Skeletal muscle tissue (tissue), 4 donors: ENCODE results near the gene EDEM3. TPM values are rescaled to one million over a fixed set of nuclear protein-coding genes. Genes with fewer than 3 reads are reported as not detected.
"Not testable (repeated sequence)": the region's sequence is repeated elsewhere in the genome, so short reads cannot be mapped to it uniquely, and the experiment has no call there.

Source experiments
- H3K27ac ChIP-seq: one replicate; pipeline ENCODE4 v1.7.0; 2013; ENCODE audit warnings: mild to moderate bottlenecking, low read depth, low read length, inconsistent platforms
- H3K27me3 ChIP-seq, 3 donors: one replicate each; pipeline ENCODE4 v1.7.0; 2013; ENCODE audit warnings: low read length in 3 of 3; ENCODE audit not compliant: control insufficient read depth in 3 of 3, insufficient read depth in 3 of 3
- H3K36me3 ChIP-seq, 3 donors: one replicate each; pipeline ENCODE4 v1.7.0; 2013; ENCODE audit warnings: low read length in 3 of 3; ENCODE audit not compliant: control insufficient read depth in 3 of 3, insufficient read depth in 3 of 3
- H3K4me1 ChIP-seq, 3 donors: one replicate each; pipeline ENCODE4 v1.7.0; 2013; ENCODE audit warnings: low read length in 3 of 3, mild to moderate bottlenecking in 3 of 3; ENCODE audit not compliant: control insufficient read depth in 3 of 3, insufficient read depth in 3 of 3
- H3K4me3 ChIP-seq, 3 donors: one replicate each; pipeline ENCODE4 v1.7.0; 2013; ENCODE audit warnings: low read length in 3 of 3
- H3K9ac ChIP-seq, 3 donors: one replicate each; pipeline ENCODE4 v1.7.0; 2013; ENCODE audit warnings: low read length in 3 of 3, mild to moderate bottlenecking in 3 of 3, moderate library complexity in 2 of 3, low read depth in 1 of 3
- H3K9me3 ChIP-seq, 3 donors: one replicate each; pipeline ENCODE4 v1.7.0; 2013; ENCODE audit warnings: low read length in 3 of 3; ENCODE audit not compliant: control insufficient read depth in 3 of 3
- total RNA-seq: library from RNA; depleted of rRNA; stranded (reverse); fragments of >200 nt; gene quantifications from one replicate; pipeline ENCODE4 v1.2.3, GENCODE V29; 2014
- donor health status: Osteomylitis.

The EDEM3 gene
- total RNA-seq, 1 donor from 2014 or later, result 28.2 TPM

- H3K9me3 ChIP-seq, result no peaks in the 10 kb centered on the region
- no peak overlapping the region for H3K9ac ChIP-seq
- H3K4me3 ChIP-seq, result no peak overlapping the region
- H3K4me1 ChIP-seq, result peaks cover 10 to 15% (median 13%) of the 10 kb centered on the region in 3 donors
- no peak overlapping the region for H3K27ac ChIP-seq
- H3K36me3 ChIP-seq, result peaks cover 0 to 3% (median 0%) of the 10 kb centered on the region in 3 donors
- H3K27me3 ChIP-seq, result no peaks in the 10 kb centered on the region
These were observed 36.2 kb upstream of the EDEM3 start for GRCh38 chr1:184790642-184791549.

GRCh38 chr1:184789884-184790283 lies 35.2 kb upstream of the EDEM3 start:
- Histone ChIP-seq H3K27ac (no peak overlapping the region), H3K36me3 (no peaks in the 10 kb centered on the region), H3K9me3 (no peaks in the 10 kb centered on the region), H3K9ac (no peak overlapping the region), H3K4me1 (peaks cover 10 to 15% (median 13%) of the 10 kb centered on the region in 3 donors), H3K4me3 (no peak overlapping the region), H3K27me3 (no peaks in the 10 kb centered on the region)

DNA sequence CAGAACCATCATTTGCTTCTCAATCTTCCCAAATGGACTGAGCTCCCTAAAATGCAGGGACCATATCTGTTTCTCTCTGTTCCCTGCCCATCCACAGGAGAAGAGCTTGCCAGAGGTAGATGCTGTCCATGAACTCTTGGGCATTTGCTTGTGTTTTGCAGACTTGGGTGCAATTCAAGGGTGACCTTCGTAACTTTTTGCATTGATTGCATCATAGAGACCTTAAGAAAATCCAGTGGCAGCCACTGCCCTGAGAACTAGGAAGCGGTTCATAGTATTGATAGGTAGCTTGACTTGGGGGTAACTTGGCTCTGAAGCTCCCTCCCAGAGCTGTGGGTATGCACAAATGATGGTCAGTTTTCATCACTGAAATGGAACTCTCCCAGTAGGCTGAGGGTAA lies 34.3 kb upstream of the EDEM3 start:
- no peak overlapping the region for H3K4me3 ChIP-seq
- H3K9me3 ChIP-seq, result no peaks in the 10 kb centered on the region

DNA sequence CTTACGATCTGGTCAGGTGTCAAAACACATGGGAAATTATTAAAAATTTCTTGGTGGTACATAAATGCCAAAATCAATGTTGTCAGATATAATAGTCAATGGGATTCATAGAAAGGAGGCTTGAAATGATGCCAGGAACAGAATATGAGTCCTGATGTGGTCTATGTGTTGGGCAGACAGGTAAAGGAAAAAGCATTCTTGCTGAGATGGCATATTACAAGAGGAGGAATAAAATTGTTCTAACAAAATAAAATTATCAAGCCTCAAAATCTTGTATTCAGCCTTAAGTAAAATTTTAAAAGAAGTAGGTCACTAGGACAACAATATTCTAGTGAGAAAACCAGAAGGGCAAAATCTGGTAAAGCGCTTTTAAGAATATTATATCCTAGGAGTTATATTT lies 30.9 kb upstream of the EDEM3 start:
- Histone ChIP-seq H3K4me1 (no peaks in the 10 kb centered on the region), H3K27me3 (no peaks in the 10 kb centered on the region), H3K9ac (no peak overlapping the region), H3K4me3 (no peak overlapping the region), H3K36me3 (no peaks in the 10 kb centered on the region), H3K9me3 (no peaks in the 10 kb centered on the region), H3K27ac (no peak overlapping the region)

More for the DNA sequence above, 34.3 kb upstream of the EDEM3 start:
- Histone ChIP-seq H3K27me3 (no peaks in the 10 kb centered on the region), H3K9ac (no peak overlapping the region), H3K4me1 (peaks cover 10 to 15% (median 13%) of the 10 kb centered on the region in 3 donors), H3K36me3 (no peaks in the 10 kb centered on the region), H3K27ac (no peak overlapping the region)

DNA sequence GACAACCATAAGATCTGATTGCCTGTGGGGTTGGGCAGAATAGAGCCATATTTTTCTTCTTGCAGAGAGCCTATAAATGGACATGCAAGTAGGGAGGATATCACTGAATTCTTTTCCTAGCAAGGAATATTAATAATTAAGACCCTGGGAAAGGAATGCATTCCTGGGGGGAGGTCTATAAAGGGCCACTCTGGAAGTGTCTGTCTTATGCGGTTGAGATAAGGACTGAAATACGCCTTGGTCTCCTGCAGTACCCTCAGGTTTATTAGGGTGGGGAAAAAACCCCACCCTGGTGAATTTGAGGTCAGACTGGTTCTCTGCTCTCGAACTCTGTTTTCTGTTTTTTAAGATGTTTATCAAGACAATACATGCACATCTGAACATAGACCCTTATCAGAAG lies 29.1 kb upstream of the EDEM3 start:
- not testable (repeated sequence) for H3K9me3 ChIP-seq, H3K9ac ChIP-seq, H3K36me3 ChIP-seq, H3K4me1 ChIP-seq, H3K27ac ChIP-seq, H3K4me3 ChIP-seq, H3K27me3 ChIP-seq

- Histone ChIP-seq H3K27ac (no peak overlapping the region), H3K4me3 (no peak overlapping the region), H3K9me3 (no peaks in the 10 kb centered on the region), H3K9ac (no peak overlapping the region), H3K4me1 (no peaks in the 10 kb centered on the region), H3K36me3 (no peaks in the 10 kb centered on the region), H3K27me3 (no peaks in the 10 kb centered on the region)
These were observed 27.3 kb upstream of the EDEM3 start for GRCh38 chr1:184781941-184782340.

DNA sequence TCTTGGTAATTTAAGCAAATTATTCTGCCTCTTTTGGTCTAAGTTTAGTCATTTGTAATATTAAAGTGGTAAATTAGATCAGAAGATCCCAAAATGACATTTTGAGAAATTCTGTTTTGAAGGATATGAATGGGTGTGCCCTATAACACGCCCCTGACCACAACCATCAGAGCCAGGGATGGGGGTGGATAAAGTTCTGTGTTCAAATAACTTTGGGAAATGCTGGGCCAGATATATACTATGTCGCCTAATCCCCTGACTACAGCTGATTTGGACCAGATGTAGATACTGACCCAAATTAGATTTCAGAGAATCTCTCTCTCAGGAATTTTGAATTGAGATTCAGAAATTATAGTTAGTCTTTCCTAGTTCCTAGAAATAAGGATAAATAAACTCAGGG lies 21.2 kb upstream of the EDEM3 start:
- Histone ChIP-seq H3K9me3 (no peaks in the 10 kb centered on the region), H3K4me1 (no peaks in the 10 kb centered on the region), H3K36me3 (no peaks in the 10 kb centered on the region), H3K4me3 (no peak overlapping the region), H3K9ac (no peak overlapping the region), H3K27ac (no peak overlapping the region), H3K27me3 (no peaks in the 10 kb centered on the region)

DNA sequence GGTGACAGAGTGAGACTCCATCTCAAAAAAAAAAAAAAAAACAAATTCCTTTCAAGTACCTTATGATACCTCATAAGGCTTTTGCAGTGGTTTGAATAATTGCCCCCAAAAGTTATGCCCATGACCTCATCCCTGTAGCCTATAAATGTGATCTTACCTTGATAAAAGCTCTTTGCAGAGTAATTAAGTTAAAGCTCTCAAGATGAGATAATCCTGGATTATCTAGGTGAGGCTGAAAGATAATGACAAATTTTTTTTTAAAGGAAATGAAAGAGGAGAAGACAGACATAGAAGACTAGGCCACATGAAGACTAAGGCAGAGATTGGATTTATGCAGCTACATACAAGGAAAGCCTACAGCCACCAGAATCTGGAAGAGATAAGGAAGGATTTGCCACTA lies 20.7 kb upstream of the EDEM3 start:
- Histone ChIP-seq H3K27me3 (no peaks in the 10 kb centered on the region), H3K27ac (no peak overlapping the region), H3K36me3 (no peaks in the 10 kb centered on the region), H3K4me1 (no peaks in the 10 kb centered on the region), H3K9me3 (no peaks in the 10 kb centered on the region), H3K4me3 (no peak overlapping the region), H3K9ac (no peak overlapping the region)

DNA sequence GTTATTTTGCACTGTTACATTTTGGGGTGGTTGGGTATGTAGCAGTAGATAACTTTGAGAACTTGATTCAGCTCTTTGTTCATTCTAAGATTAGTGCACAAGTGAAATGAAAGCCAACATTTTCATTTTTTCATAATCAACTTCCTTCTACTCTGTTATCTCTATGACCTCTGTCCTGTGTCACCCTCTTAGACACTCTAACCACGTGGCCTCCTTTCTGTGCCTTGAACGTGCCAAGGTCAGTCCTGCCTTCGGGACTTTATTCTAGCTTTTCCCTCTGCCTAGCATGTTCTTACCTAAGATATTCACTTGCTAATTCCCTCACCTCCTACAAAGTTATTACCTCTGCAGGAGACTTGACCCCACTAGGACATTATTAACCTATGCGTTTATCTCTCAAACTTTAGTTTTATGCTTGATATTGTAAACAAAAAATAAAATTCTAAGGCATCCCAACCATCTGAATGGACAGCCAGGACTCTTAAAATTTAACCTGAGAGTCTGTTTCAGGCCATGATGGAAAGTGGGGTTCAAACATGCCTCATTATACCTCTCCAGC lies 19.2 kb upstream of the EDEM3 start:
- H3K4me3 ChIP-seq, result no peak overlapping the region
- no peaks in the 10 kb centered on the region for H3K4me1 ChIP-seq
- H3K27me3 ChIP-seq, result no peaks in the 10 kb centered on the region
- H3K9ac ChIP-seq, result no peak overlapping the region
- H3K36me3 ChIP-seq, result no peaks in the 10 kb centered on the region
- no peak overlapping the region for H3K27ac ChIP-seq
- no peaks in the 10 kb centered on the region for H3K9me3 ChIP-seq

GRCh38 chr1:184771190-184771691 lies 16.6 kb upstream of the EDEM3 start:
- H3K4me1 ChIP-seq, result no peaks in the 10 kb centered on the region
- no peak overlapping the region for H3K27ac ChIP-seq
- no peaks in the 10 kb centered on the region for H3K36me3 ChIP-seq
- H3K9ac ChIP-seq, result no peak overlapping the region
- H3K4me3 ChIP-seq, result no peak overlapping the region
- H3K9me3 ChIP-seq, result no peaks in the 10 kb centered on the region
- no peaks in the 10 kb centered on the region for H3K27me3 ChIP-seq
